NCI-H524 treated with DMSO at 0.1 percent for 48 hours (cell line): ENCODE results near the gene MCOLN2.
"Not testable (repeated sequence)": the region's sequence is repeated elsewhere in the genome, so short reads cannot be mapped to it uniquely, and the experiment has no call there.

Experiments
- DNase-seq: peaks from one replicate; lab custom pipeline; 2025; lab: John Stamatoyannopoulos, UW

Gene MCOLN2

GRCh38 chr1:84996846-84997666, at the start of gene MCOLN2:
TSS of gene MCOLN2 (minus strand) at chr1:84997113. CDS start at chr1:84996872, 241 bp downstream.
- no peak for DNase-seq

- no peak for DNase-seq
These were observed 45.5 kb upstream of the MCOLN2 start for GRCh38 chr1:85042413-85042812.

DNA sequence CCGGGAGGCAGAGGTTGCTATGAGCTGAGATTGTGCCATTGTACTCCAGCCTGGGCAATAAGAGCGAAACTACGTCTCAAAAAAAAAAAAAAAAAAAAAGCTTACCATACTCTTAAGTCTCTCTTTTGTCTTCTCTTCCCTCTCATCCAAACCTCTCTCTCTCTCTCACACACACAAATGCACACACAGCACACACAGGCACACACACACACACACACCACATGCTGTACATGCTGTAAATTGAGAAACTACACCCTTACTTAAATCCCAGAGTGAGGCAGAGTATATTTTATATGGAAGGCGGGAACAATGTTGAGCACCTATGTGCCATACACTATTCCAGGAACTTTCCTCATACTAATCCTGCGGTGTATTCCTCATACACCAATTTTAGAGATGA, 44.9 kb upstream of the MCOLN2 start:
- no peak for DNase-seq

- DNase-seq, result no peak
These were observed 36.3 kb upstream of the MCOLN2 start for GRCh38 chr1:85033221-85033620.

DNA sequence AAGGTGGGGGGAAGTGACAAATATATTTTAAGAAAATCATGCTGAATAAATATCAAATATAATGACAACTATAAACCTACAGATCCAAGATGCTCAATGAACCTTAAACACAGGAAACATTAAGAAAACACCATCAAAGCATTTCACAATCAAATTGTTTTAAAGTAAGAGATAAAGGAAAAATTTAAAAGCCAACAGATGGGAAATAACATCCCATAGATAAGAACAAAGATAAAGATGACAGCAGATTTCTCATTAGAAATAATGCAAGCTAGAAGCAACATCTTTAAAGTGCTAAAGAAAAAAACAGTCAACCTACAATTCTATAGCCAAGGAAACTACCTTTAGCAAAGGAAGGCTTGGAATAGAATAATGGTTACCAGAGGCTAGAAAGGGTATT, 33.6 kb upstream of the MCOLN2 start:
- no peak for DNase-seq

DNA sequence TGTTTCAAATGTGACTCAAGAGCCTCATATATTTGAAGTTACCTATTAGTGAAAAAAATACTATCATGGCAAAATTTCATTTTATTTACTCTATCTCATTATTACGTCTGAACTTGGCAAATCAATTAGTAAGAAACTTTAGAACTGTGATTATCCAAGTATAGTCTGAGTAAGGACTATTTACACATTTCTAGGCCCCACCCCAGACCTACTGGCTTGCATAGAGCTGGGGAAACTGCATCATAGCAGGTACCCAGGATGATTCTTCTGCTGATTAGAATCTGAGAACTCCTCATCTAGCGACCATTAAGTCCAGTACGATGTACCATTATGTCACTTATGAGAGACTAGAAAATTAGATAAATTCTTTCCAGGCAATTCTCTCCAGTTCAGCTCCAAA, 31.2 kb upstream of the MCOLN2 start:
- DNase-seq, result no peak

DNA sequence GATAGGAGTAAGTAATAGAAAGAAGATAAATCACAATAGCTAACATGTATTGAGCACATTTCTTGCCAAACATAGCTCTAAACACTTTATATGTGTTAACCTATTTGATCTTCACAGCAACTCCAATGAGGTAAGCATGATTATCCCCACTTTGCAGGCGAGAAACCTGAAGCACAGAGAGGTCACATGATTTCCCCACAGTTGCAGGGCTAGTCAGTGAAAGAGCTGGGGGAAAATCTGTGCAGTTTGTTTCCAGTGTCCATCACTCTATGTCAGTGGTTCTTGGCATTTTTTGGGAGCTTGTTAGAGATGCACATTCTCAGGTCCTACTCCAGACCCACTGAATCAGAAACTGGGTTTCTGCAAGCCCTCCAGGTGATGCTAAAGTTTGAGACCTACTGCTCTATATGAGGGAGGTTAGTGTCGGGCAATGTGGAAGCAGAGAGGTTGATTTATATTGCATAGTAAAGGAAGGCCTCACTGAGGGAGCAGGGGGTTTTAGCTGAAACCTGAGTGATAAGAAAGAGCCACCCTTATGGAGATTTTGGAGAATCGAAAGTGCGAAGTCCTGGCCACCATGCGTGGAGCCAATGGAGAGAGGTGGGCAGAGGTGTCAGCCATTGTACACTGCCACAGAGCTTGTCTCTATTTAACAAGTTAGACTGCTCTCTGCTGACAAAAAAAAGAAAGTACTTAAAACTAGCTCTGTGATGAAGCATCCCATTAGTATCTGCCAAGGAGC, 30.5 kb upstream of the MCOLN2 start:
- no peak for DNase-seq

DNA sequence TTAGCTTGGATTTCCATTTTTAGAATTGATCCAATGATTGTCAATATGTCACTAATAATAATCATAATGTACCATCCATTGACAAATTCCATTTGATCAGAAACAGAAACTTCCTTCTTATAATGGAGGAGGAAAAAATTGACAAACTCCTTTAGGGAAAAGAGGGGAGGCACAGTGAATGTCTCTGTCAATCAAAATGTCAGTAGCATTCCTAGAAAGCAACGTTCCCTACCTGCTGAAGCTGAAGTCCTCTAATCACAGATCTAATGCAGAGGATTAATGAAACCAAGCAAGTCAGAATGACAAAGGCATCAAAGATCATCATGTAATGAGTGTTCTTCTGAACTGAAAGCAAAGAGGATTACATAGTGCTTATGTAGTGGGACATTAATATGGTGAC, 29.0 kb upstream of the MCOLN2 start:
- DNase-seq, result no peak

DNA sequence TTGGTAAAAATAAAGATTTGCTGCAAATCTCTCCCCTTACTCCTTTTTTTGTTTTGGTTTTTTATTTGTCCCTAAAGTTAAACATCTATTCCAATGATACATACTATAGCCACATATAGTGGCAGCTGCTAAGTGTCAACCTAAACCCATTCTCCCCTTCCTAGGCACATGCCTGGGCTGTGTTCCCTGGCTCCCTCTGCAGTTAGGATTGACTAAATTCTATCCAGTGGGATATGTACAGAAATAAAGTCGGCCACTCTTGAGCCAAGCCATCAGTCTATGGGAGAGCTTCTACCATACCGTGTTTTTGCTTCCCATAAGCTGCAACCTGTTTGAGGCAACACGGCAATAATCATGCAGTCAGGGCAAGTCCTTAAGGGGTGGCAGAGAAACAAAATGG, 27.8 kb upstream of the MCOLN2 start:
- no peak for DNase-seq

DNA sequence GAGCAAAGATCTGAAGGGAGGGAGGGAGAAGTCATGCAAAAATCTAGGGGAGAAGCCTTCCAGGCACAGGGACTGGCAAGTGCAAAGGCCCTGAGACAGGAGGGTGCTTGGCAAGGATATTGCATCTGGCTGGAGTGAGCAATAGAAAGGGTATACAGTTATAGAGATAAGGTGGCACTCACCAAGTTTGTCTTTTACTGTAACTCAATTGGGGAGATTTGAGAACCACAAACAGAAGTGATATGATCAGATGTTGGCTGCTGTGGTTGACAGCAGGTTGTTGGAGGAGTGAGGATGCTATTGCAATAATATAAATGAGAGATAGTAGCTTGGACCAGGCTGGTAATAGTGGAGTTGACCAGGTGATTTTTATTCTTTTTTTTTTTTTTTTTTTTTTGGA, 25.8 kb upstream of the MCOLN2 start:
- no peak for DNase-seq

- DNase-seq, result no peak
These were observed 23.1 kb upstream of the MCOLN2 start for GRCh38 chr1:85019994-85020393.

- DNase-seq, result no peak
These were observed 18.9 kb upstream of the MCOLN2 start for GRCh38 chr1:85015826-85016225.

GRCh38 chr1:85005641-85006040, 8.7 kb upstream of the MCOLN2 start:
- DNase-seq, result not testable (repeated sequence)

- DNase-seq, result no peak
These were observed 4.8 kb upstream of the MCOLN2 start for GRCh38 chr1:85001742-85002141.

- DNase-seq, result no peak
These were observed 1.8 kb upstream of the MCOLN2 start for GRCh38 chr1:84998642-84999280.

DNA sequence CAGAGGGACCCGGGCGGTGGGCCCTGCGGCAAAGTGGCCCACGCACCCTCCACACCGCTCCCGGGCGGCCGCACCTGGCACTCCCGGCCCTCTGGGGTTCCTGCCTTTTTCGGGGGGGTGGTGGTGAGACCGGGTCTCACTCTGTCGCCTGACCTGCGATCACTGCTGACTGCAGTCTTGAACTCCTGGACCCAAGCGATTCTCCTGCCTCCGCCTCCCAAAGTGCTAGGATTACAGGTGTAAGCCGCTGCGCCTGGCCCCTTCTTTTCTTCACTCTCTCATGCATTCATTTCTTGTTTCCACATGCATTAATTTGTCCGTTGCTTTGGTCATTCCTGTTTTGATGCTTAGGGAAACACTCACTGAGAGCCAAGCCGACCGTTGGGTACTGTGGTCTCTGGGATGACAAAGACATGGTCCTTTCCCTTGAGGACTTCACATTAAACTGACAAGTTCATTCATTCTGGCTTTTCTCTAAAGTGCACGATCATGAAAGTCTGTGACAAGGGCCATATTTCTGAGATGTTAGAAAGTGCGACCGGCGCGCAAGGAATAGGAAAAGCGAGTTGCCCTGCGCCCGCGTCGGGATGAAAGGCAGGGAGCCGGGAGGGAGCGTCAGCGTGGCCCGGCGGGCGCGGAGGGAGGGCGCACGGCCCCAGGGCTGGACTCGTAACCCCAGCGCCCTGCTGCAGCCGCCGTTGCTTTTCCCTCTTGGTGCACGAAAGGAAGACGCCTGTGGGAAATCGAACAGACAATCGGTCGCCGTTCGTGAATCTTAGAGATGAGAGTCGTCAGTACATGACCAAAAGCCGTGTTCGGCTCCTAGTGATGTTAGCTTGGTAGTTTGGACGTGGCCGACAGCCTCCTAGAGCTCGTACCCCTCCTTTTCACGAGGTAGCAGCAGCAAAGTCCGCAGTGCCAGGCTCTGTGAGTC, 1.0 kb upstream of the MCOLN2 start:
- DNase-seq, result no peak

- DNase-seq, result no peak
These were observed 1.2 kb downstream of the MCOLN2 start for GRCh38 chr1:84995484-84996334.

DNA sequence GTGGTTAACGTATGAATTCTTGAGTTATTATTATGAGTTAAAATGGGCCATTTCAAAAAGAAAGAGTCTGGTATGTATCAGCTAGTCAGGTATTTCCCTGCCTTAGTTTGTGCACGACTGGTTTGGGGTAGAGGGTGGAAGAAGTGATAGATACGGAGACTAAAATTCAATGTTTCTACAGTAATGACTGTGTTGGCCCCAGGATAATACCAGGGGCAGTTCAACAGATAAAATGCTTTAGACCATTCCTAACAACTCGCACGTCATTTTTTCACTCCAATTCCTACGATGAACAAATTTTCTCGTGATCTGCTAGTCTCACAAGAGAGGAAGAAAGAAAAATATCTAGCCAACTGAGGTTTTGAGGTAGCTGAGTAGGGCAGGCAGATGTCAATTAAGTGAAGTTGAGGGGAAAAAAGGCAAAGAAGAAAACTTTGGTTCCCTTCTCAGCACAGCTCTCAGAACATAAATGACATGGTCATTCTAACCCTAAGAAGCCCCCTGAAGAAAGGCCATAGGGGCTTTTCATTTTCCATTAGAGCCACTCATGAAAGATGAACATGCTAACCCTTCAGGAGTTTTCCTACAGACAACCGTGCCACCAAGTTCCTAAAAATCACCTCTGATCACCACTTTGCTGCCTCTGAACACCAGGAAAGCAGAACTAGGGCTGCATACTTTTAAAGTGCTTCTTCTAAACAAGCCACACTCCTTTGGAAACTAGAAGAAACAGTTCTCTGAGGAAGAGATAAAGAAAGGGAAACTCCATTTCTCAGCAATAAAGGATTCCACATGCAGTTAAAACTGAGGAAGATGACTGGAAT, 5.6 kb downstream of the MCOLN2 start:
- no peak for DNase-seq

GRCh38 chr1:84988588-84988987, 8.3 kb downstream of the MCOLN2 start:
- DNase-seq, result no peak

DNA sequence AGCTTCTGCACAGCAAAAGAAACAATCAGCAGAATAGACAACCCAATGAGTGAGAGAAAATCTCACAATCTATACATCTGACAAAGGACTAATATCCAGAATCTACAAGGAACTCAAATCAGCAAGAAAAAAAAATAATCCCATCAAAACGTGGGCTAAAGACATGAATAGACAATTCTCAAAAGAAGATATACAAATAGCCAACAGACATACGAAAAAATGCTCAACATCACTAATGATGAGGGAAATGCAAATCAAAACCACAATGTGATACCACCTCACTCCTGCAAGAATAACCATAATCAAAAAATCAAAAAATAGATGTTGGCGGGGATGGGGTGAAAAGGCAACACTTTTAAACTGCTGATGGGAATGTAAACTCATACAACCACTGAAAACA, 10.4 kb downstream of the MCOLN2 start:
- not testable (repeated sequence) for DNase-seq
